Measurements from ENCODE around the gene NINJ2.
A peak's percentile ranks its signal among the peaks of the same experiment; 100 is the strongest.
"Not testable (repeated sequence)": the region's sequence is repeated elsewhere in the genome, so short reads cannot be mapped to it uniquely, and the experiment has no call there.

NINJ2 gene

GRCh38 chr12:663293-663871 lies at the start of gene NINJ2:
Gene NINJ2 (minus strand): TSS chr12:663445. CDS start chr12:663360, 85 bp downstream.
- H3K4me3 ChIP-seq (ENCODE audit: low read depth, low read length), result peak within 1 kb of the TSS; percentile 0
- TF ChIP-seq CTCF (IDR thresholded peaks at IDR 0.05; ENCODE audit: borderline replicate concordance, insufficient read depth, low read depth, low read length), result no peak

- TF ChIP-seq CTCF (IDR thresholded peaks at IDR 0.05; ENCODE audit: borderline replicate concordance, insufficient read depth, low read depth, low read length), result no peak
- no peak overlapping the region for H3K4me3 ChIP-seq (ENCODE audit: low read depth, low read length)
Observed at GRCh38 chr12:712172-712863, 49.1 kb upstream of the NINJ2 start.

- no peak for TF ChIP-seq CTCF (IDR thresholded peaks at IDR 0.05; ENCODE audit: borderline replicate concordance, insufficient read depth, low read depth, low read length)
- no peak overlapping the region for H3K4me3 ChIP-seq (ENCODE audit: low read depth, low read length)
Observed at GRCh38 chr12:709455-710020, 46.3 kb upstream of the NINJ2 start.

GRCh38 chr12:708084-708483 lies 44.8 kb upstream of the NINJ2 start:
- not testable (repeated sequence) for H3K4me3 ChIP-seq (ENCODE audit: low read depth, low read length)

GRCh38 chr12:704516-705242 lies 41.4 kb upstream of the NINJ2 start:
- no peak overlapping the region for H3K4me3 ChIP-seq (ENCODE audit: low read depth, low read length)
- TF ChIP-seq CTCF (IDR thresholded peaks at IDR 0.05; ENCODE audit: borderline replicate concordance, insufficient read depth, low read depth, low read length), result no peak

GRCh38 chr12:701896-702539 lies 38.8 kb upstream of the NINJ2 start:
- TF ChIP-seq CTCF (IDR thresholded peaks at IDR 0.05; ENCODE audit: borderline replicate concordance, insufficient read depth, low read depth, low read length), result no peak
- no peak overlapping the region for H3K4me3 ChIP-seq (ENCODE audit: low read depth, low read length)

- H3K4me3 ChIP-seq (ENCODE audit: low read depth, low read length), result no peak overlapping the region
- no peak for TF ChIP-seq CTCF (IDR thresholded peaks at IDR 0.05; ENCODE audit: borderline replicate concordance, insufficient read depth, low read depth, low read length)
Observed at GRCh38 chr12:700016-700415, 36.8 kb upstream of the NINJ2 start.

- not testable (repeated sequence) for H3K4me3 ChIP-seq (ENCODE audit: low read depth, low read length)
Observed at GRCh38 chr12:698222-698621, 35.0 kb upstream of the NINJ2 start.

All from GM12875 (cell line).